Lower leg skin (tissue), 3 donors: ENCODE measurements around the gene RAMP3.

Experiments
- POLR2A ChIP-seq, 2 donors: fragments of 450-650 bp; IDR thresholded peaks; one replicate each; pipeline ENCODE4 v1.6.1; 2016 to 2017; ENCODE audit warnings: antibody characterized with exemption in 2 of 2, mild to moderate bottlenecking in 1 of 2, moderate library complexity in 1 of 2
- TF ChIP-seq, protein P1 (sequence below), 3 donors: fragments of 450-650 bp; IDR thresholded peaks; one replicate each; pipeline ENCODE4 v1.5.1; 2016; ENCODE audit warnings: antibody characterized with exemption in 3 of 3, mild to moderate bottlenecking in 3 of 3, moderate library complexity in 2 of 3

DNA sequence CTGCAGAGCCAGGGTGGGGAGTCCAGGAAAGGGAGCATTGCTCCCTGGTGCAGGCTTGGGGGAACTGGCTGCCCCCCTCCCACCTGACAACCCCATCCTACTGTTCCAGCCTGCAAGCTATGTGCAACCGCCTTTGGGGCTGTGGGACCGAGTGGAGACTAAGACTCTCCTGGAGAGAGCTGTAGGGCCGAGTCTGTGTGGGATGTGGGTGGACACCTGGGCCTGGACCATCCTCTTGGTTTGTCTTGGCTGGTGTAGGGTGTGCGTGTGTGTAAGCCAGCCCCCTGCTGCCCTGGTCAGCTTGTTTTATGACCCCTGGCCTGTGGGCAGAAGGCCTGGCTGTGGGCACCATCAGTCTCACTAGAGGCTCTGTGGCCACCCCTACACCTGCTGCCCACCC, 1.6 kb upstream of the RAMP3 start:
- TF ChIP-seq, protein P1, sequence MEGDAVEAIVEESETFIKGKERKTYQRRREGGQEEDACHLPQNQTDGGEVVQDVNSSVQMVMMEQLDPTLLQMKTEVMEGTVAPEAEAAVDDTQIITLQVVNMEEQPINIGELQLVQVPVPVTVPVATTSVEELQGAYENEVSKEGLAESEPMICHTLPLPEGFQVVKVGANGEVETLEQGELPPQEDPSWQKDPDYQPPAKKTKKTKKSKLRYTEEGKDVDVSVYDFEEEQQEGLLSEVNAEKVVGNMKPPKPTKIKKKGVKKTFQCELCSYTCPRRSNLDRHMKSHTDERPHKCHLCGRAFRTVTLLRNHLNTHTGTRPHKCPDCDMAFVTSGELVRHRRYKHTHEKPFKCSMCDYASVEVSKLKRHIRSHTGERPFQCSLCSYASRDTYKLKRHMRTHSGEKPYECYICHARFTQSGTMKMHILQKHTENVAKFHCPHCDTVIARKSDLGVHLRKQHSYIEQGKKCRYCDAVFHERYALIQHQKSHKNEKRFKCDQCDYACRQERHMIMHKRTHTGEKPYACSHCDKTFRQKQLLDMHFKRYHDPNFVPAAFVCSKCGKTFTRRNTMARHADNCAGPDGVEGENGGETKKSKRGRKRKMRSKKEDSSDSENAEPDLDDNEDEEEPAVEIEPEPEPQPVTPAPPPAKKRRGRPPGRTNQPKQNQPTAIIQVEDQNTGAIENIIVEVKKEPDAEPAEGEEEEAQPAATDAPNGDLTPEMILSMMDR (IDR thresholded peaks at IDR 0.05) = no peak
- TF ChIP-seq POLR2A (IDR thresholded peaks at IDR 0.05) = no peak
